Activated CD4-positive, alpha-beta T cell treated with anti-CD3 and anti-CD28 coated beads for 24 hours (primary cell): ENCODE measurements around the gene NTPCR.
"Not testable (repeated sequence)": the region's sequence is repeated elsewhere in the genome, so short reads cannot be mapped to it uniquely, and the experiment has no call there.

Experiments
- DNase-seq, 2 donors: peaks; one replicate each; pipeline ENCODE4 v3.0.0-alpha.2; 2020; ENCODE audit warnings: low read depth in 2 of 2

Gene NTPCR, protein sequence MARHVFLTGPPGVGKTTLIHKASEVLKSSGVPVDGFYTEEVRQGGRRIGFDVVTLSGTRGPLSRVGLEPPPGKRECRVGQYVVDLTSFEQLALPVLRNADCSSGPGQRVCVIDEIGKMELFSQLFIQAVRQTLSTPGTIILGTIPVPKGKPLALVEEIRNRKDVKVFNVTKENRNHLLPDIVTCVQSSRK

DNA sequence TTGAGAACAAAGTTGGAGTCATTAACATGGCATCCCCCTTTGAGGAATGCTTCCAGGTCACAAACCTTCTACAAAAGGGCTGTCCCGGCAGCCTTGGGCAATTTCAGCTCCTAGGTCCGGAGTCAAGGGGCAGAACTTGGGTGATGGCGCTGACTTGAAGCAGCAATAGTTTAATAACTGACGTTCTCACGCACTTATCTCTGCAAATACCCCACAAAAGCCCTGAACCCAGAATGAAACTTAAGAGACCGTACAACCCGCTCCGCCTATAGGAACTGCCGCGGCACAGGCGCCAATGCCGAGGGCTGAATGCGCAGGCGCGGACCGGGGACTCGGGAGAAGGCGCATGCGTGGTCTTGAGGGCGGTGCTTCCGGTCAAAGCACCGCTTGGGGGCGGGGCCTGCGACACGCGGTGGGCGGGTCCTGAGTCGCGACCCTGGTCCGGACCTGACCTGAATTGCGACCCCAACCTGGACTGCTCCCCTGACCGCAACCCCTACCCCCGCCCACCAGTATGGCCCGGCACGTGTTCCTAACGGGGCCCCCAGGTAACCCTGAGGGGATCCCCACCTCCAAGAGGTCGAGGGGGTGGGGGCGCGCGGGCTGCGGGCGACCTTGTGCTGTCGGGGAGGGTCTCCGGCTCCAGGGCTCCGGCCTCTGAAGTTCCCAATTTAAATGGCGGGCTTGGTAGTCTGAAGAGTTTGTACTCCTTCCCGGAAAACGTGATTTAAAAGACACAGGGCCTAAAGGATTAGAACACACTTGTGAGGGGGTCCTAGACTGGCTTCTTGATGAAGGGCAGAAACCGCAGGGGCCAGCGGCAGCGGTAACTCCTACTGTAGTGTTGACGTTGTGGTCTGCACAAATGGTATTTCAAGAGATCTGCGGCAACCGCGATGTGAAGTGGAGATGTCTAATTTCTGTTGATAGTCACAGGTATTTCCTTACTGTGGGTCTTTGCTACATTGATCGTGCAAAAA is at the start of gene NTPCR:
NTPCR (plus strand) TSS at position 415 of the 980 bp plus-strand sequence; CDS start at position 515, 100 bp downstream.
- peak; percentile 93 to 96 for DNase-seq

DNA sequence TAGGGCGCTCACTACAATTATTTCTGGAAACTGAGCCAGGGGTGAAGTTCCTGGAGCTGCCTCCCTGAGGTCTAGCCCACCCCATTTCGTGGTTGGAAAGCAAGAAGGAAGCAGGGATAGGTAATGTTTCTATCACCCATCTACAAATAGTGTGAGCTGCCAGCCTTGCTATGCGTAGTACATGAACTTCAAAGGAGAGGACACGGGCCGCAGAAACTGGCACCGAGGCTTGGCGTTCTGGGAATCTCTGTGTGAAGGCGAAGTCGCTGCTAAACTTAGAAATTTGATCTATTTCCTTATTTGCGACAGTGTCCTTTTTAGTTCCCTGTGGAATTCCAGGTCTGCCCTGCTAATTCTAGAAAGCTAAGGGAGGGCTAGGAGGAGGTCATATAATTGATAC is 49.6 kb upstream of the NTPCR start:
- no peak for DNase-seq

DNA sequence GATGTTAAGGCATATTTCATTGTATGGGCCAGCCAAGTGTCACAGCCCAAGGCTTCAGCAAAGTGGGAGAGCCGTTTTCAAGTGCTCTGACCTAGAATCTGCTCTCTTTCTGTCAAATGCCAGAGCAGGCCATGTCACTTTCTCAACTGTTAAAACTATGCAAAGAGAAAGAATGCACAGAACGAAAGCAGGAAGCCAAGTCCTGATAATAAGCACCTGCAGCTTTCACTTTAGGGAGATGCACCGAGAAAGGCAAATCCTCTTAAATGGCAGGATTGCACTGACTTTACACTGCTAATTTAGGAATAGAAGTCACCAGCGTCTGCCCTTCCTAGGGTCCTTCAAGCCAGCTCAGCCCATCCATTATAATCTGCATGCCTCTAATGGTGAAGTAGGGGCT is 49.2 kb upstream of the NTPCR start:
- DNase-seq, result no peak

DNA sequence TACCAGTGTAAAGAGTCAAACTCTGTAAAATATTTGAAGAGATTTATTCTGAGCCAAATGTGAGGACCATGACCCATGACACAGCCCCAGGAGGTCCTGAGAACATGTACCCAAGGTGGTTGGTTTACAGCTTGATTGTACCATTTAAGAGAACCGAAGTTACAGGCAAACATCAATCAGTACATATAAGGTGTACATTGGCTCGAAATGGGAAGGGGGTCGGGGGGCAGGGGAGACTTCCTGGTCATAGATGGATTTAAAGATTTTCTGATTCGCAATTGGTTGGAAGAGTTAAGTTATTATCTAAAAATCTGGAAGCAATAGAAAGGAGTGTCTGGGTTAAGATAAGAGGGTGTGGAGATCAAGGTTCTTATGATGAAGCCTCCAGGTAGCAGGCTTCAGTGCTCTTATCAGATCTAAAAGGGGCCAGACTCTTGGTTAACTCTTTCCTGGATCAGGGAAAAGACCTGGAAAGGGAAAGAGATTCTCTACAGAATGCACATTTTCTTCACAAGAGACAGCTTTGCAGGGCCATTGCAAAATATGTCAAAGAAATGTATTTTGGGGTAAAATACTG is 47.5 kb upstream of the NTPCR start:
- DNase-seq, result no peak

DNA sequence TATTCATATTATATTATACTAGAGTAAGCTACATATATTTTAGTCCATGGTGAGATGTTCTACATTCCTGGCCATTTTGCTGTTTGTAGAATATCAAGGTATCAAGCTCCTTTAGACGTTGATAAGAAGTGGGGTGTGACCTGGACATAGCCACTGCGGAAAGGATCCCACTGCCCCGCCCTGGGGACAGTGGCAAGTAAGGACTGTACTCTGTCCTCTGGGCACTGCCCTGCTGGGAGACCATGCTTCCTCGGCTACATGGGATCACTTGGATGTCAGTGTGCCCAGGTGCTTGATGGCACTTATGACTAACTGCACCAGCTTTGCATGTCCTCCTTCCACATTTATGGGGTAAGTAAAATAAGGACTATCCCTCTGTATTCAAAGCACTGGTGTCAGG is 46.3 kb upstream of the NTPCR start:
- DNase-seq, result no peak

DNA sequence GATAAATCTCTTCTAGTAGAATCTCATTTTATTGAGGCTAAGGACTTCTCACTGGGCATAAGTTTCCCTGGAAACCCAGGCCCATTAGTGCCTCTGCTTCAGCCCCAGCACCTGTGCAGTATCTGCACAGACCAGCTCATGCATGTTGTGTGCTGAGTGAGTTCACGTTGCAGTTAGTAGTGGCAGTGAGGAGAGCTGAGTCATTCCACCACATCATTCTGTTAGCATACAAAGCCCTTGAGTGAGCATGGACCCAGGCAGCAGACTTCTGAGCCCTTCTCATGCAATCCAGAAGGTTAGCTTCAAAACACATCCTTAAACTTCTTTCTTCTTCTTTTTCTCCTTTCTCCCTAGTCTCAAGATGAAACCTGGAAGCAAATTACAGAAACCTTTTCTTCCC is 45.8 kb upstream of the NTPCR start:
- DNase-seq, result no peak

DNA sequence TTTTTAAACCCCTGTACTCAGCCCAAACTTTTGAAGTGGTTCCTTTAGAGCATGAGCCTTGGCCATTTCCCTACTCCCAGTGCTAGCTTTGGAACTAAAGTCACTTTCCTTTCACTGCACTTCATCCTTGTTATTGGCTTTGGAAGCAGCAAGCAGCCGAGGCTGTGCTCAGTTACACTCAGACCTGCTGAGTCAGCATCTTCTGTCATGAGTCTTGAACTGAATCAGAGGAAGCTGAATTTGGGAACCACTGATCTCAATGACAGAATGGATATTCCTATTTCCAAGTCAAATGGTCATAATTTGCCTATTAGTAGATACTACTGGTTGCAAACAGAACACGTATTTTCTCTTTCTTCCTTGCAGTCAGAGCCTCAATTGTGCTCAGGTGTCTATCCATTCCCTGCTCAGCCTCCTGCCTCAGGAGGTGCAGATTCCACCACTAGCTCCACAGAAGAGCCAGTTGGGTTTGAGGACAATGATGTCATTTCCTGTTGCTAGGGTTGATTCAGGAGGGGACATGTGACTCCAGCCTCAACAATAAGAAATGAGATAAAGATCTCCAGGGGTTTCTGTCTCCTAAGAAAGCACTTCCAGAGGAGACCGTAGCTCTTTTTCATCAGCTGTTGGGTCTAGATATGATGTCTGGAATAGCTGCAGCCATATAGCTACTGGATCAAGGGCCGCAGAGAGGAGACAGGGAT is 44.9 kb upstream of the NTPCR start:
- DNase-seq, result no peak

DNA sequence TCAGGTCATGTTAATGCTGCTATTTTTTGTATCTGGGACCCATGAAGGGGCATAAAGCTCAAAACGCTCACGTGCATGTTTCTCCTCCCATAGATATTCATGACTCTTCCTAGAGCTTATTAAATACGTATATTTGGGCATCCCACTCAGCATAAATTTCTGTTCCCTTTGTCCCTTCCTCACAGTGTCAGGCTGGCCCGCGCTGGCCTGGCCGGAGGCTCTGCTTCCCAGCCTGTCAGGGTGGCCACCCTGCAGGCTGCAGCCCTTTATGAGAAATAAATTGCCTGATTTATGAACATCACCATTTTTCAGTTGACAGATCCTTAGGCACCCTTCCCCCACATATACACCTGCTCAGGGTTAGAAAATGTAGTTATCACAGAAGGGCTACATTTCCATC is 44.0 kb upstream of the NTPCR start:
- DNase-seq, result no peak

DNA sequence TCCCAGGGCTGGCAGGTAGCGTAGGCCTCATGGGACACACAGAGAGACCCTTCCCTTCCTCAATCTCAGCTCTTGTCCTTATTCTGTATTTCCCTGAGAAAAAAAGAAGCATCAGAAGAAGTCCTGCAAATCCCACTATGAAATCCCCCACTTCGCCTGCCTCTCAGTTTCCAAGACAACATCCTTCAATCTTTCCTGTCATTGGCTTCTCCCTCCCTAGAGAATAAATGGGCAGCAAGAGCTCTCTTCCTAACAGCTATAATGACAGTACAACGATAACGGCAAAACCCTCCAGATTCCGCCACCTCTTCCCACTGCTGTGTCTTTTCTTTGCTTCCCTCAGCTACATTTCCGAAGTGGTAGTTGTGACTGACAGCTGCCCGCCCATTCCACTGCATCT is 41.6 kb upstream of the NTPCR start:
- no peak for DNase-seq

DNA sequence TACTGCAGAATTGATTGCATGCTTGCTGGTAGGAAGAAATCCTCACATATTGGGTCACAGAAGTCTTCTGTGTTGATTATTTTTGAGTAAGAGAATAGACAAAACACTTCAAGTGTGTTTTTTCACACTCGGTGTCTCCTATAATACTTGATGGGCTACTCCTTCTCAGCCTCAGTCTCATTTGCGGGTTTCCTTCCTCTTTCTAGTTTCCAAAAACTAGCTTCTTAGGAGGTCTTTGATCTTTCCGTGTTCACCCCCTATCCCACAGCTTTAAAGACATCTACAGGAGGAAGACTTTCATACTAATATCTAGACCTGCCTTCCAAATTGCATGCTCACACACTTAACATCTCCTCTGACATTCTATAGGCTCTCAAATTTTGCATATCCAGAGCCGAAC is 40.7 kb upstream of the NTPCR start:
- no peak for DNase-seq

DNA sequence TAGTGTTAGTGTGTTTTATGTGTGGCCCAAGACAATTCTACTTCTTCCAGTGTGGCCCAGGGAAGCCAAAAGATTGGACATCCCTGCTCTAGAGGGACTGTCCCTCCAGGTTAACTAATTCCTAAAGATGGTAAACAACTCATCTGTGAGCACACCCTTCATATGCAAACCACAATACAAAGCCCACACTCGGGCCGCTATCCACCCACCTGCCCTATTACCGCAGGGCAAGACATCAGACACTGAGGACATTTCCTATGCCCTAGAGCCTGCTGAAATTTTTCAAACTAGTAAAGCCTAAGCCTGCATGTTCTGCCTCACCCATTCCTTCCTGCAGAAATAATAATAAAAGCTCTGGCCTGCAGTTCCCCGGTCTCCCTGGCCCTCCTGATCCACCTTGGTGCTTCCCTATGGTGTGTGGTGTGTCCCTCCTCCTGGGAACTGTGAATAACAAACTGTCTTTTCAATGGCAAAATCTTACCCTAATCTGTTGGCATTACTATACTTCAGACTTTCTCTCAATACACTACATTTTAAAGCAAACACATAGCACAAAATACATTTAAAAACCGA is 39.3 kb upstream of the NTPCR start:
- no peak for DNase-seq

DNA sequence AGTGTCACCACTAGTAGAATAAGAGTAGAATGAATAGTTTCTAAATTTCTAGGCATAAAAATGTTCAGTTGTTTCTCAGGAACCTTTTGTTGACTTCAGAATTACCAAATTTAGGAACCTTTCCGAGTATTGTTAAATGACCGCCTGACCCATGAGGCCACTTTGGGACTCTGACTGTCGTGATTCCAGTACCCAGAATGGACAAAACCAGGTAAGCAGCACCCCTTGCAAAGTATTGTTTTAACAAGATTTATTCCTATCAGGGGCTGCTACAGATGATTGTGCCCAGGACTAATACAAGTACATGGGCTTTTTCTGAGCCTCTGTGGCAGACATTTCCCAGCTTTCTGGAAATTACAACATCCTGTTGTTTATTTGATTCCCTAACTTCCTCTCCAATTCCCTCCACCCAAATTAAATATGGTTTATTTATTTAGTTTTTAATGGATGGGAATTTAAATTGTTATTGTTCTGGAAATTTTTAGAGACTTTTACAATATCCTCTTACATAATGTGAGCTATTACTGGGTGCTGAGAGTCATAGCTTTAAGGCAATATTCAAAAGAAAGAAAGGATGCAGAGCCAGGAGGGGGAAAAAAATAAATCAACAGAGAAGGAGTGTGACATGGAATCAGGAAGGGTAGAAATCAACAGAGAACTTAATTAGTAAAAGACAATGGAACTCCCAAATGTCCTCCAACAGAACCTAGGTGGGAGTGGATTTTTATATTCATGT is 37.4 kb upstream of the NTPCR start:
- DNase-seq, result no peak

DNA sequence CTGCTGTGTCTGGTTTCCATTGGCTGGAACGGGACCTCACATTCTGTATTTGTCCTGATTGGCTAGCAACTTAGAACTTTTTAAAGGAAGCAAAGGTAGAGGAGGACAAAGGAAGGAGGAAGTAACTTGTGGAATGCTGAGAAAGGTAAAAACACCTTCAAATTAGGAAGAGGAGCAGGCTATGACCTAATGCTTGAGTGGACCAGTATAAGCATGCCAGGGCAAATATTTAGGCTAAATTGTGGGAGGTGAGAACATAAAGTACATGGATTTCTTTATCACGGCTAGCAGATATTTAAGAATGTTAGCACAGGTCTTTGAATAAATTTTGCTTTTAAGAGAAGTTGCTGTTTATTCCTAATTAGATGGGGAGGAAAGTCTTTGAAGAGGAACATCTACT is 36.1 kb upstream of the NTPCR start:
- DNase-seq, result not testable (repeated sequence)

DNA sequence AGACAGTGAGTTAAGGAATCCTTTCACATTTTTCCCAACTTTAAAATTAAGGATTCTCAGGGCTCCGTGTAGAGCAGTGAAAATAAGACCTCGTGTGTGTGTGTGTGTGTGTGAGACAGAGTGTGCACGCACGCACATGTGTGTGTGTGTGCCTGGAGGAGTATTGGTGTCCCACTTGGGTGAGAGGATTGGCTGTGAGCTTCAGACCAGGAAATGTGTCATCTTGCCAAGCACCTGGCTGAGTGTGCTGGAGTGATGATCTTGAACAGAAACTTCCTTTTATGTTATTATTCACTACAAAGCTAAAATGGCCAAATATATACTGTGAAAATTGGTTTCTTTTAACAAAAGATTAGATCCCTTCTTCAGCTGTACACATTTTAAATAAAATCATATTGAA is 35.2 kb upstream of the NTPCR start:
- no peak for DNase-seq

DNA sequence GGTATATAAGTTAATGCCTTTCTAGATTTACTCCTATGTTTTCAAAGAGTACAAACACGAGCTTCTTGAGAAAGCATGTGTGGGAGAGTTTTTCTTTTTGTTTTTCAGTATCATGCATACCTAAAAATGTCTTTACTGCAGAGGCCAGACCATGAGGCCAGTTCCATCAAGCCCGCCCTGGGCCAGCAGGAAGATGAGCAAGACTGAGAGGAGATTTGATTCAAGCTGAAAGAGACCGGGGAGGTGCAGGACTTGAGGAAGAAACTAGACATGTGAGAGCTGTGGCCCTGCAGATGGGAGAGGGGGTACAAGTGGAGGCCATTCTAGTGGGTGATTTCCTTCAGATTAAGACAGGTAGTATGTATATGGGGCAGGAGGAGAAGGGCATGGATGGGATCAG is 33.4 kb upstream of the NTPCR start:
- no peak for DNase-seq

DNA sequence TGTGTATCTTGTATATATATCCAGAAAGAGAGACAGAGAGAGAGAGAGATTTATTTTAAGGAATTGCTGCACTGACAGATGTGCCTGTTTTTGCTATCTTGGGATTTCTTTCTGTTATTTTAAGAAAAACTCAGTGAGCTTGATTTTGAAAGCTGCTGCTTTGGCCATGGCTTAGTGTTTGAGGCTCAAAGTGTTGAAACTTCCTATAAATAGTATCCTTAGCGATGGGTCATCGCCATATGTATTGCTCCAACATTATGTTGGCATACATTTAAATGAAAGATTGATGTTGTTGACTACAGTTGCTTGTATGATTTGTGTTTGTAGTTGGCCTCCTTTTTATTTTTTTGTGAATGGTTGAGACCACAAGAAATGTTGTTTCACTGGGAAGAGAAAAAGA is 29.0 kb upstream of the NTPCR start:
- DNase-seq, result no peak

DNA sequence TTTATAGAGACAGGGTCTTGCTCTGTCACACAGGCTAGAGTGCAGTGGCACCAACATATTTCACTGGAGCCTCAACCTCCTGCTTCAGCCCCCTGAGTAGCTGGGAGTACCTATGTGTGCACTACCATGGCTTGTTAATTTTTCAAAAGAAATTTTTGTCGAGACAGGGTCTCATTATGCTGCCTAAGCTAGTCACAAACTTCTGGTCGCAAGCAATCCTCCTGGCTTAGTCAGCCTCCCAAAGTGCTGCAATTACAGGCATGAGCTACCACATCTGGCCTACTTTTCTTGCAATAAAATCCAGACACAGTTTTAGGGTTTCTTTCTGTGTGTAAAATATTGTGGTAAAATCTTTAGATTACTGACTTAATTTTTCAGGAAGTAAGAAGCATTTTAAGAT is 27.9 kb upstream of the NTPCR start:
- no peak for DNase-seq

DNA sequence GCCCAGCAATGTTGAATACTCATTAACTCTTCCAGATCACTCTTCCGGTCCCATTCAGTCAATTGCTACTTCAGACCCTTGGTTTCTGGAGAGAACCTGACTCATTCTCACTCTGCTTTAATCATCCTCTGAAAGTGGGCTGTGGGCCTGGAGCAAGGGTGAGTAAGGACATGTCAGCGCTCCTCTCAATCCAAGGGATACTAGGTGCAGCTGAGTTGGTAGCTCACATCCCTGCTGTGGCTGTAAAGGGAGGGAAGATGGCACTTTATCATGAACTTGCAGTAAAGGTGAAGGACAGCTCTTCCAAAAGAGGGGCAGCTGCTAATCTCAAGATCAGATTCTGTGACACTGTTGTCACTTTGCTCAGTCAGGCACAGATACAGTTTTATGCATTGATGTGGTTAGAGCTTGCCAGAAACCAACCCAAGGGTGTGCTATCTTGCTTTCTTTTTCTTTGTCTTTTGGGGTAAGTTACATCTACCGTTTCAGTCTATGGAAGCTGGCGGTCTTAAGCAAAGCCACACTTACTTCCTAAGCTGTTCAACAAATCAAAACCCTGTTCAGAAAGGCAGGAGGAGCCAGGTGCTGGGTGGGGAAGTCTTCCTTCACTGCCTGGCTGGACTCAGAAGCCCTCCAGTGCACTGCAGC is 26.5 kb upstream of the NTPCR start:
- peak; percentile 17 to 23 for DNase-seq

DNA sequence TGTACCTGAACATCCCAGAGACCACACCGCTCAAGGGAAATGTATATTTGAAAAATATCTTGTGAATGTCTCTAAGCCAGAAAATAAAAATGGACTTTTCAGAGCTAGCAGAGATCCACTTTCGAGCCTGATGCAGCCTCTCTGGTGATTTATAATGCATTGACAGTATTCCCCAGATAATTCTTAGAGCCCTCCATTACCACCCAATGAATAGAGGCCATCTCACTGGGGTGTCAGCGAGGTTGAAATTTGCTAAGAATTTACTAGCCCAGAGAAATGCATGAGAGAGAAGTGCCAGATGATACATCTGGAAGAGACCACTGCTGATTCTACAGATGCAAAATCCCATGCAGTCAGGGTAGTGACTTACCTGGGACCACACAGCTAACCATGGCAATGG is 25.5 kb upstream of the NTPCR start:
- no peak for DNase-seq

DNA sequence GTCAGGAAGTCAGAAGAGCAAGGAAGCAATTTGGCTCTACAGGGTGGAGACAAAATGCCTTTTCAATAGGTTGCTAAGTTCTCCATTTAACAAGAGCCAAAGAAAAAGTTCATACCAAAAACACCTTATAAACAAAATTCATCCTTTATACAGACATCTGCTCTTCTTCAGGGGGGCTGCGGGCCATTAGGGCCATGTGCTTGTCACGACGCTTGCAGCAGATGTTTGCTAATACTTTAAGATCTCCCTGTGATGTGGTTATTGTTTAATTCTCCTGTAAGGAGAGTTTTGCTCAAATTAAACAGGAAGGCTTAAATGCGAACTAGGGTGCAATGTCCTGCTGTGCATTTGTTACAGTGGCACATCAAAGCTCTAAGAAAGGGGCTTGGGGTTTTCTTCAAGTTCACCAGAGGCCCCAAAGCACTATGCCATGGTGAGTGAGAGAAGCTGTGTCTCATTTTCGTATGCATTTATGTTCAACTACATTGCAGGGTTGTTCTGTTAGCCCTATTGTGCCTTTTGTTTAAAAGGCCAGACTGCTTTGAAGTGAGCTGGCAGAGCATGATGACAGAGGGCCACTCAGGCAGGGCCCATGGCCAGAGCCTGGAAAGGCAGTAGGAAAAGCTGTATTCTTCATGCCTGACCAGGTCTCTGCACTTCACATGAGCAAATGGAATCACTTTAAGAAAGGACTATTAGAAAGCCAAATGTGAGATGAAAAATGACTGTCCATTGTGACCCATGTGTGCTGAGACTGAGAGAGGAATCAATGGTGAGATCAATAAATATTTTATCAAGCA is 24.8 kb upstream of the NTPCR start:
- no peak for DNase-seq
